ENCODE results near the gene KLHL35.

KLHL35 gene

DNA sequence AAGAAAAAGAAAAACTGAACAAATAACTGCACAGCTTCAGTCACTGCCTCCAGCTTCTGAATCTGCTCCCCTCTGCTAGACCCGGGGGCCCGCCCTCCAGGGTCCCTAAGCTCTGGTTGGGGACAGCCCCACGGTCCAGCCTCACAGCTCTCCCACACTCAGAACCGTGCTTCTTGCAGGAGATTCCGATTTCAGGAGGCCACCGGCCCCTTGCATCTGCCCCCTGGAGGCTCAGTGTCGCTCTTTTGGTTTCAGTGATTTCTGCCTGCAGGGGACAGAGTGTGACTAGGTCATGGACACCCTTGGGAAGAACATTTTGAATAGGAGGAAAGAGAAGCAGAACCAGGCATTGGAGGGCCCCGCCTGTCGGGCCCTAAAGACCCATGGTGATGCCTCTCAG lies 56.8 kb downstream of the KLHL35 start:
- DNase-seq (ENCODE audit: low read depth): no peak

DNA sequence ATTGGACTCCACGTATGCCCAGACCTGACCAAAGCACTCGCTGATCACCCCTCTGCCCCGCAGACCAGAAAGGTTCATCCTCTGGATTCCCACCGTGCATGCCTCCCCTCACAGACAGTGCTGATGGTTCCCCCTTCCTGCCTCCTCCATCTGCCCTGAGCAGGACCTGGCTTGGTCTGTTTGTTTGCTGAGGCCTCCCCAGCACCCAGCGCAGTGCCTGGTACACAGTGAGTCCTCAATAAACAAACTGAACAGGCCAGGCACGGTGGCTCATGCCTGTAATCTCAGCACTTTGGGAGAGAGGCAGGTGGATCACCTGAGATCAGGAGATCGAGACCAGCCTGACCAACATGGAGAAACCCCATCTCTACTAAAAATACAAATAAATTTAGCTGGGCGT lies 57.4 kb downstream of the KLHL35 start:
- DNase-seq (ENCODE audit: low read depth): no peak
- TF ChIP-seq, protein P1, sequence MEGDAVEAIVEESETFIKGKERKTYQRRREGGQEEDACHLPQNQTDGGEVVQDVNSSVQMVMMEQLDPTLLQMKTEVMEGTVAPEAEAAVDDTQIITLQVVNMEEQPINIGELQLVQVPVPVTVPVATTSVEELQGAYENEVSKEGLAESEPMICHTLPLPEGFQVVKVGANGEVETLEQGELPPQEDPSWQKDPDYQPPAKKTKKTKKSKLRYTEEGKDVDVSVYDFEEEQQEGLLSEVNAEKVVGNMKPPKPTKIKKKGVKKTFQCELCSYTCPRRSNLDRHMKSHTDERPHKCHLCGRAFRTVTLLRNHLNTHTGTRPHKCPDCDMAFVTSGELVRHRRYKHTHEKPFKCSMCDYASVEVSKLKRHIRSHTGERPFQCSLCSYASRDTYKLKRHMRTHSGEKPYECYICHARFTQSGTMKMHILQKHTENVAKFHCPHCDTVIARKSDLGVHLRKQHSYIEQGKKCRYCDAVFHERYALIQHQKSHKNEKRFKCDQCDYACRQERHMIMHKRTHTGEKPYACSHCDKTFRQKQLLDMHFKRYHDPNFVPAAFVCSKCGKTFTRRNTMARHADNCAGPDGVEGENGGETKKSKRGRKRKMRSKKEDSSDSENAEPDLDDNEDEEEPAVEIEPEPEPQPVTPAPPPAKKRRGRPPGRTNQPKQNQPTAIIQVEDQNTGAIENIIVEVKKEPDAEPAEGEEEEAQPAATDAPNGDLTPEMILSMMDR (conservative IDR thresholded peaks at IDR 0.05; ENCODE audit: low read depth, low read length): no peak
- H3K4me3 ChIP-seq (ENCODE audit: low read length): no peak overlapping the region

More for the DNA sequence above, 56.8 kb downstream of the KLHL35 start:
- TF ChIP-seq, protein P1 (conservative IDR thresholded peaks at IDR 0.05; ENCODE audit: low read depth, low read length): peak; percentile 23
- no peak overlapping the region for H3K4me3 ChIP-seq (ENCODE audit: low read length)

DNA sequence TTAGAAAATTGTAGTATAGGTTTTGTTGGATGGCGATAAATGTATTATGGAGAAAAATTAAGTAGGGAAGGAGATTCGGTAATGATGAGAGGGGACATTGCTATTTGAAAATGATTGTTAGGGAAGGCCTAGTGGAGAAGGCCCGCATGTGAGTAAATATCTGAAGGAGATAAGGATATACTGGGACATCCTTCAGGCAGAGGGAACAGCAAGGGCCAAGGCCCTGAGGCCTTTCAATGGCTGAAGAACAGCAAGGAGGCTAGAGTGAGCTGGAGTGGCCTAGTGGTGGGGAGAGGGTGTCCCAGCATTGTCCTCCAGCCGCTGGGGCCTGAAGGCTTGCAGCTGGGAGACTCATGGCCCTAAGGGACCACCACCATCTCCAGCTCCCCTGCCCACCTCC lies 58.4 kb downstream of the KLHL35 start:
- H3K4me3 ChIP-seq (ENCODE audit: low read length): no peak overlapping the region
- no peak for DNase-seq (ENCODE audit: low read depth)
- TF ChIP-seq, protein P1 (conservative IDR thresholded peaks at IDR 0.05; ENCODE audit: low read depth, low read length): no peak

DNA sequence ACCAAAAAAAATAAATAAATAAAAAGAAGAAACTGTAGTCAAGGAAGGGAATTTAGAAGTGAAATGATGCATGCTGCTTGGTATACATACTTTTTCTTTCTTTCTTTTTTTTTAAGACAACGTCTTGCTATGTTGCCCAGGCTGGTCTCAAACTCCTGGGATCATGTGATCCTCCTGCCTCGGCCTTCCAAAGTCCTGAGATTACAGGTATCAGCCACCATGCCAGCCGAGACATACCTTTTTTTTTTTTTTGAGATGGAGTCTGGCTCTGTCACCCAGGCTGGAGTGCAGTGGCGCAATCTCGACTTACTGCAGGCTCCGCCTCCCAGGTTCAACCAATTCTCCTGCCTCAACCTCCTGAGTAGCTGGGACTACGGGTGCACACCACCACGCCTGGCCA lies 59.8 kb downstream of the KLHL35 start:
- TF ChIP-seq, protein P1 (conservative IDR thresholded peaks at IDR 0.05; ENCODE audit: low read depth, low read length): no peak
- H3K4me3 ChIP-seq (ENCODE audit: low read length): no peak overlapping the region
- DNase-seq (ENCODE audit: low read depth): no peak
